HG02759 (cell line): Measurements from ENCODE around the gene GMPPA.

Experiments used
- ATAC-seq: cut with Tn5 transposase; IDR thresholded peaks from one replicate; pipeline ENCODE4 v1.9.1; 2021; ENCODE audit warnings: mild to moderate bottlenecking, moderate library complexity; ENCODE audit not compliant: unreplicated experiment

GMPPA gene

DNA sequence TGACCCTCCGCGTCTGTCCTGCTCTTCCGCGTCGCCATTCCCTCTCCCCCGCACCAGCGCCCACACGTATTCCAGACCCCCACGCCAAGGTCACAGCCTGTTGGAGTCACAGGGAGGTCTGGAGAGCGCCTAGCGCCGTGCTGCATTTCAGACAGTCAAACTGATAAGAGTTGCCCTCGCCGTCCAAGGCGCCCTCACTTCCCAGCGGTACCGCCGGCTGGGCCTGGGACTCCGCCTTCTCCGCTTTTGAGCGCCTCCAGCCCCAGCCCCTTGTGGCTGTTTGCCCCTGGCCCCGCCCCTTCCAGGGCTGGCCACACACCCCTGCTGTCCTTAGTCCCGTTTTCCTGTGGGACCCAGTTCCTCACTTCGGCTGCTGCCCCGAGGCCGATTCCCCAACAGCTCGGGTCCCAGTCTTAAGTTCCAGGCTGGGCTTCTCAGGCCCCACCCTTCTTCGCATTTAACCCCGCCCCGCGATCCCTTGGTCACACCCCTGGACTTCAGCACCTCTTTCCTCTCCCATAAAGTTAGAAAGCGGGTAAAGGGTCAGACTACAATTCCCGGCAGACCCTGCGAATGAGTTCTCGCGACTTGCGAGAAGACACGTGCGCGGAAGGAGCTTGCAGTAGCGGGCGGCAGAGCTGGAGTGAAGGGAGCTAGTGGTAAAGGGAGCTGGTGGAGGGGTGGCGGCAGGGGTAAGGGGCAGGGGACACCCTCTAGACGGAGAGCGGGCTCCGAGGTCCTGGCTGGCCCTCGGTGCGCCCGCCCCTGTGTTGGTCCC lies at the start of gene GMPPA:
GMPPA (plus strand) TSS at position 612 of the 778 bp plus-strand sequence. CDS start 1,085 bp downstream, outside the sequence.
- ATAC-seq, result peak; percentile 94

DNA sequence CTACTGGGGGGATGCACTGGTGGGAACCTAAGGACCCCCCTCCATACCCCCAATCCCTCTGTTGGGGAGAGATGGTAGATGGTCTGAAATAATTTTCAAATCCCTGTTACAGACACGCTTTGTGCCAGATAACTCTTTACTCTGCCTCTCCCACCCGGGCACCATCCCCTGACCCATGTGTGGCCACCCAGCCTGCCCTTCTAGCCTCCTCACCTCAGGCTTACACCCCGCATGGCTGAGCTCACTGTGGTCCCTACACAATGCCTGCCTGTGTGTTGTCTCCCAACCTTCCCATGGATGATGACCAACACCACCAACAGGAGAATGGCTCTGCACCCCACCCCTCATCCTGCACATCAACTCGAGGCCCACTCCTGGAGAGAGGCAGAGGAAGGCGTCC lies 49.1 kb upstream of the GMPPA start:
- ATAC-seq, result no peak

DNA sequence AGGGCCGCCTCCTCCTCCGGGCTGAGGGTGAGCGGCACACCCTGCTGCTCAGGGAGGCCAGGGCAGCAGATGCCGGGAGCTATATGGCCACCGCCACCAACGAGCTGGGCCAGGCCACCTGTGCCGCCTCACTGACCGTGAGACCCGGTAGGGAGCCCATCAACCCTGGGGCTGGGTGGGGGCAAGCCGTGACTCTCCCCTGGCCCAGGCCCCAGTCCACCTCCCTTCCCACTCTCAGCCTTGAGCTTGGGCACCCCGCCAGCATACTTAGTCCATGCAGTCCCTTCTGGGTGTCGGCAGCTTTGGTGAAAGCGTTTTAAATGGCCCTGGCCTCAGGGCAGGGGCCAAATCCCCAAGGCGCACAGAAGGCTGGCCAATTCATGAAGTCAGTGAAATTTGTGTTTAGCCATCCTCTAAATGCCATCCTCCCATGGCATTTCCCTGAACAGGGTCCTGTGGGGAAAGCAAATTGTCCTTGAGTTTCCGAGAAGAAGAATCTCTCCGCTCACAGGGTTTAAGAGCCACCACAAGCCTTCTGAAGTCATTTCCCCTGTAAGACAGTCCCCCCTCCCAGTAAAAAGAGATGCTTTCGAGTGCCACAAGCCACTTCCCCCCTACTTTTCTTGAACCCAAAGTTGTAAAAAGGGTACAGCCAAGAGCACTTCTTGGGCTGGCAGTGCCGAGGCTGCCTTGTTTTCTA lies 46.9 kb upstream of the GMPPA start:
- ATAC-seq, result no peak

DNA sequence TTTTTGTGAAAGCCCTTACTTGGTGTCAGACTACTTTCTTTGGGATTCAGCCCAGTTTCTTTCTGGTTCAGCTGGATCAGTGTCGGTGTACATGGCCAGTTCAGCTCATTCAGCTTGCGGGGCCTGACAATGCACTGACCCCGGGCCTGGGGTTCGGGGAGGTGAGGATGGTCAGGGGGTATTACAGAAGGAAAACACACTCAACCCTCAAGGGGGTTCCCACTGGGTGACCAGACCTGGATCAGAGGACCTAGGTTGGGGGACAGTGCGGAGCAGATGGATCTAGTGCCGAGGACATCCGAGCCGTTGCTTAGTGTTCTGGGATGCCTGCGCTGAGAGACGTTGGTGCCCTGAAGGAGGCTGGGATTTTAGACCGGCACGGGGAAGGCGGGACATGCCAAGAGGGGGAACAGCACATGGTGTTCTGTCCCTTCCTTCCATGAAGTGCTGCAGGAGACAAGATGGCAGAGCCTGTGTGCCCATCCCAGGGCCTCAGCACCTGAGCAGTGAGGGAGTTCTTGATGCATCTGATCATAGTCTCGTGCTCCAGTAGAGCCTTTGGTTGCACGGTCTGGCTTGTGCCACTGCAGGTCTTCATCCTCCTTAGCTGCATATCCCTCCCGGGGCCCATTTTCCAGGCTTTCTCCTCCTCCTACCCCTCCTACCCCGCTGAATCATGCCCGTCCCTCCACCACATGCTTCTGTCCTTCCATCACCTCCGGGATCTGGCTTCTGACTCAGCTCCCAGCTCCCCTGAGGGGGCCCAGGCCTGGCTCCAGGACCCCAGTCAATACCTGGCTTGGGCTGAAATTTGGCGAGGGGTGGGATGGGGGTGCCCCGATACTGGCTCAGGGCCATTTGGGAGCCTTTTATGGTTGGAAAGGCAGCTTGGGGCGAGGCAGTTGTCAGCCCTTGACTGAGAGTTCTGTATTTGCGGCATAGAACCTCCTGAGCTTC lies 46.1 kb upstream of the GMPPA start:
- no peak for ATAC-seq

DNA sequence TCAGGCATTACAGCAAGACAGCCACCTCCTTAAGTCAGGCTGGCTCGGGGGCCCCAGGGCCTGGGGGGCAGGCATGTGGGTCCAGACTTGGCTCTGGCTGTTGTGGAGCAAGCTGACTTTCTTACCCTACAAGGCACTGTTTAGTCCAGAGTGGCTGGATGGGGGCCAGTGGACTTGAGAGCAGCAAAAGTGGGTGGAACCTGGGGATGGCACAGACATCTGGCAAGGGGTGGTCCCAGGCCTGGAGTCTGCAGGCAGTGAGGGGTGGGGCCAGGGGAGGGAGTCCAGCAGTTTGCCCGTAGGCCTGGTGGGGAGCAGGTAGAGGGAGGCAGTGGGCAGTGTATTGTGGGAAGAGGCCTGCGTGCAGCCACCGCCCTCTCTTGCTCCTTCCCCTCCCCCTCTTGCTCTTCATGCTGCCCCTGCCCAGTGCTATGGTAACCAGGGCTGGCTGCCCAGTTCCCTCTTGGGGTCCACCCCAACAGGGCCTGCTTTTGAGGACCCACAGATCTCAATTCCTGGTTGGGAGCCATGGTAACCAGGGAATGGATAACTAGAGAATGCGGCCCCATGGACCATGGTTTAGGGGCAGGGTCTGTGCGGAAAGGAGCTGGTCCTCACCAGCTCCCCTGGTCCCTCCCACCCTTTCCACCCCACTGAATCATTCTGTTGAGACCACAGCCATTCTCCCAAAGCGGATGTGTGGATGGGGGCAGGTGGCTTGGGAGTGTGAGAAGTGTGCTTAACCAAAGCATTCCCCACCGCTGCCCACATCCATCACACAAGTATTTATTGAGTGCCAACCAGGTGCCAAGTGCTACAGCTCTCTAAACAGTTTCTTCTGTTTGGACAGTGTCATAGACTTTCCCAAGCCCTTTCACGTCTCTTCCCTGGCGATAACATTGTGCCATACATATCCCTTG lies 44.8 kb upstream of the GMPPA start:
- ATAC-seq, result no peak

DNA sequence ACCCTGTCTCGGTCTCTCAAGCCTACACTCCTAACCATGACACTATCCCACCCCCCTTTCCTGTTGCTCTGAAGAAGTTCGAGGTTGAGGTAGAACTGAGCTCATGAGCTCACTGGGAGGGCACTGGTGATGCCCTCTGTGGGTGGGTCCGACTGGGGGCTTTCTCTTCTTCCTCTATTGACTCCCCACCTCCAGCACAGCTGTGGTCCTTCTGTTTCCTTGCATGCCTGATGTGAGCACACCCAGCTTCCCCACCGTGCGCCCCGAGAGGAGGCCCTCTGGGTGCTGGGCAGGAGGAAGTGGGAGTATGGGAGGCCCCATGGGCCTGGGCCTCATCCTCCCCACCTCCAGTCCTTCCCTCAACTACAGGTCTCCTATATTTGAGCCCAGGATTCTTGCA lies 43.1 kb upstream of the GMPPA start:
- ATAC-seq, result no peak

DNA sequence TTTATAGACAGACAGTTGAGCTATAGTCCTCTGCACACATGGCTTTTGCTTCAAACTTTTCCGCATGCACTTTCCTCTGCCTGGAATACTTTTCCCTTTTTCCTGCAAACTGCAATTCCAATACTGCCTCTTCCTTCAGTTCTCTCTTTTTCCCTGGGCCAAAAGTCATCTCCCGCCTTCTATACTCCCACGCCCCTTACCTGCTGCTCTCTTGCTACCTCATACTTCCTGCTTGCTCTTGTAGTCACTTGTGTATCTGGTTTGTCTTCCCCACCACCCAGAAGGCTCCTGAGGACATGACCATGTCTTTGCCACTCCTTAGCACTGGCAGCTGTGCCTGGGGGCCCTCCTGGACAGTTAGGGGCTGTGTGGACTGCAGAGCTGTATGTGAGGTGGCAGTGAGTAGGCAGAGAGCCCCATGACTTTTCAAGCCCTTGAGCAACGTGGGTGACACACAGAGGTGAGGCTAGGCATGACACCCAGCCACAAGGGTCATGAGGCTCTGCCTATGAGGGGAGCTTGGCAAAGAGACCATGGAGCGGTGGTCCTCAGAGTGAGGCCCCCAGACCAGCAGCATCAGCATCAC lies 40.8 kb upstream of the GMPPA start:
- ATAC-seq, result no peak

DNA sequence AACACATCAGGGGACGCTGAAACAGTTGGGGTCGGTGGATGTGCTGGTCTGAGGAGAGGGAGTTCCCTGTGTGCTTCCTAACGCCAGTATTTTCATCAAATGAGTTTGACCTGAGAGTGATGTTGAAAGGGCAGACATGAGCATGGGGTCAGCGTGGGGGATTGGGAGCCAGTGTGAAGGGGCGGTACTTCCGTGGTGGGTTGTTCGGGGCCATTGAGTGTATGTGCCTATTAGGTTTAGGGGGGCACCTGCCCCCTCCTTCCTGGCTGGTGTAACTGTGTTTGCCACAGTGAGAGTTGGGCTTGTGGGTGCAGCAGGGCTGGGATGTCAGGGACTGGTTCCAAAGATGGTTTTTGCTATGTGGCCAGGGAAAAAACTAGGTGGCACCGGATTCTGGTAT lies 39.7 kb upstream of the GMPPA start:
- no peak for ATAC-seq

DNA sequence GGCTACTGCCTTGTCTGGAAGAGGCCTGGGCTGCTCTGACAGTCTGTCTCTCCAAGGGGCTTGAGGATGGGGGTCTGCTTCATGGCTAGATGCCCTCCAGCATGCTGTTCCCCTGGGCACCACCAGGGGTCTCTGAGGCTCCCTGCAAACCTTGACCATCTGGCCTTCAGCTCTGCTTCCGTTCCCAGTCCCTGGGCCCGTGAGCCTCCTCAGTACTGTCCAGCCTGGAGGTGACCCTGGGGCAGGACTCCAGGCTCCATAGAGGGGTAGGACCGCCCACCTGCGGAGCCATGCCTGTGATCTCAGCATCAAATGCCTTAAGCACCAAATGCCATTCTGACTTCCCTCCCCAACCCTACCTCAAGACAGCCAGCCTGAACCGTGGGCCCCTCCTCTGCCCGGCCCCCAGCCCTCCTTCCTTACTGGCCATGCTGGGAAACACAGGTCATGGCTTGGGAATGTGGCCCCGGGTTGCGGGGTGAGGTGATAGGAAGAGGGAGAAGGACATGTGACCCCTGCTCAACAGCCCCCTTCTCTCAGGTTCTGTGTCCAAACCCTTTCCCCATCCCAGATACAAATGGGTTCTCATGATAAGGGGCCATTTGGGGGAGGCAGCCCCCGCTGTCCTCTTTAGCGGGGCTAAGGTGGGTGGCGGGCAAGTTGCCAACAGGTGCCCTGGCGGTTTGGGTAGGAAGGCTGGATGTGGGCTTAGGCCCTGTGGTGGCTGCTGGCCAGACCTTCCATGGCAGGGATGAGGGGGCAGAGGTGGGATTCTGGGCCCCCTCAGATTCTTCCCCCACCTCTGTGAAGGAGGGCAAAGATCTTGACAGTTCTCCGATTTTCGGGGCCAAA lies 39.0 kb upstream of the GMPPA start:
- peak; percentile 78 for ATAC-seq

DNA sequence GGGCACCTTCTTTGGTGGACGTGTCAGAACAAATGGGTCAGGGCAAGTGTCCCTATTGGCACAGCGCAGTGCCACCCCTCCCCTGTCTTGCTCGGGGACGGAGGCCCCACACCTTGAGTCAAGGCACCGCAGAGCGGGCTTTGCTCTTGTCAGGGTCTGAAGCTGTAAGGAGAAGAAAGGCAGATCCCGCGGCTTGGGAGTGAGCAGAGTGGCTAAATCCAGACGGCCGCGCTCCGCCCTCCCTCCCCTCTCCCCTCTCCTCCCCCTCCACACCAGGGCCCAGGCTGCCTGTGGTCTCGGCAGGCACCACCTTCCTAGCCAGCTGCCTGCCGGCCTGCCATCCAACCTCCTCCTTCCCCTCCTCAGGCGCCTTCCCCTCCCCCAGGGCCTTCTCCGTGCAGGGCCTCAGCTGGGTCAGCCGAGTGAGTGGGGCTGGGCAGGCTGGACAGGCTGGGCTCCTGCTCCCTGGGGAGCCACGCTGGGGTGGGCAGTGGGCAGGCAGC lies 38.2 kb upstream of the GMPPA start:
- no peak for ATAC-seq

DNA sequence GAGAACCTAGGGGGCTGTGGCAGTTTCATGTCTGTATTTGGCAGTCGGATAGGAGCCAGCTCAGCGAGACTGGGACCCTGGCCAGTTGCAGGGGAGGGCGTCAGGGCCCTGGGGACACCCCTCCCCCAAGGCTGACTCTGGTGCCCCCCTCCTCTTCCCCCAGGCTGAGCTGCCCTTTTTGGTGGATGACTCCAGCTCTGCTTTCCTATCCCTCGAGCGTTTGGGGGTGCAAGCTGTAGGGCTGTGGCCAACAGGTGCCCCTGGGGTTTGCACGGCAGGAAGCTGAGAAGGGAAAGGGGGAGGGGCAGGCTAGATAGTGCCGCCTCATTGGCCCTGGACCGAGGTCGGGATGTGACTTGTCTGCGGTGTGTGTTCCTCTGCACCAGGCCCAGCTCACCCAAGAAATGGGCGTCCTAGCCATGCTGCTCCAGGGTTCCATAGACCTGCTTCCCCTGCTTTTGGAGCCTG lies 37.6 kb upstream of the GMPPA start:
- no peak for ATAC-seq

DNA sequence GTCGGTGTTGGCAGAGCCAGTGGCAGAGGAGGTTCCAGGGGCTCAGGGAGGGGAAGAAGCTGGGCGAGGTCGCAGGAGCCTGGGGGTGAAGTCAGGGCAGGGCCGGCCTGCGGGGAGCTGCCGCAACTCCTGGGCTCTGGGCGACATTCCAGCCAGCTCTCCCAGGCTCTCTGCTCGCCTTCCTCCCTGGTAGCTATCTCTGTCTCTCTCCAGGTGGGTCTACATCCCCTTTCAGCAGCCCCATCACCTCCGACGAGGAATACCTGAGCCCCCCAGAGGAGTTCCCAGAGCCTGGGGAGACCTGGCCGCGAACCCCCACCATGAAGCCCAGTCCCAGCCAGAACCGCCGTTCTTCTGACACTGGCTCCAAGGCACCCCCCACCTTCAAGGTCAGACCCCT lies 37.0 kb upstream of the GMPPA start:
- ATAC-seq, result no peak

DNA sequence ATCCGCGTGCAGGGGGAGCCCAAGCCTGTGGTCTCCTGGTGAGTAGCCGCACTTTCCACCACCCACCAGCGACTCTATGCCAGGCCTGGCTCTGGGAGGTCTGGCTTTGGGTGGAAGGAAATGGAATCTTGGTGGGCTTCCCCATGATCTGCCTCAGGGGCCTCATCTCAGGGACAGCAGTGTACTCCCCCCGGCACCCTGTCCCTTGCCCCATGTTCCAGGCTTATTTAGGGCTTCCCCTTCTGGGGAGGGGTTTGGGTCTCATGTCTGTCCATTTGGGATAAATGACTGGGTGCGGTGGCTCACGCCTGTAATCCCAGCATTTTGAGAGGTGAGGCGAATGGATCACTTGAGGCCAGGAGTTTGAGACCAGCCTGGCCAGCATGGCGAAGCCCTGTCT lies 36.3 kb upstream of the GMPPA start:
- no peak for ATAC-seq

DNA sequence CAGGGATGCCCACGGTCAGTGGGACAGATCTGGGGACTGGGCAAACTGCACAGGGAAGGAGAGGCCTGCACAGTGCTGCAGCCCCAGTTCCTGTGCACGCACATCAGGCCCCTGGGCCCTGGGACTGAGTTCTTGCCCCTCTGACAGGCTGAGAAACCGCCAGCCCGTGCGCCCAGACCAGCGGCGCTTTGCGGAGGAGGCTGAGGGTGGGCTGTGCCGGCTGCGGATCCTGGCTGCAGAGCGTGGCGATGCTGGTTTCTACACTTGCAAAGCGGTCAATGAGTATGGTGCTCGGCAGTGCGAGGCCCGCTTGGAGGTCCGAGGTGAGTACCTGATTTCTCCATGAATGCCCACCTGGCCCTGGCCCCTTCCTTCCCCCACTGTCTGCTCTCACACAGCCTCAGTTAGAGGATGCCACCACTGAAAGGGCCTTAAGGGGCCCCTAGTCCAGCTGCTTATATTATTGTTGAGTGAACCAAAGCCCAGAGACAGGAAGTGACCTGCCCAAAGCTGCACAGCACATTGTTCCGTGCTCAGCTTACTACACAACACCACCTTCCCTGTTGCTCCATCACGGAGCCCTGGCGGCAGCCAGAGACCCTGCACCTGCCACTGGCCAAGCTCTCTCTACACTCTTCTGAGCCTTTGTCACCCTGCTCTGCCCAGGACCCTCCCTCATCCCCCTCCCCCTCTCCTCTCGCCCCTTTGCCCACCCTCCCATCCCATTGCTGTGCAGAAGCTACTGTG lies 34.2 kb upstream of the GMPPA start:
- no peak for ATAC-seq

DNA sequence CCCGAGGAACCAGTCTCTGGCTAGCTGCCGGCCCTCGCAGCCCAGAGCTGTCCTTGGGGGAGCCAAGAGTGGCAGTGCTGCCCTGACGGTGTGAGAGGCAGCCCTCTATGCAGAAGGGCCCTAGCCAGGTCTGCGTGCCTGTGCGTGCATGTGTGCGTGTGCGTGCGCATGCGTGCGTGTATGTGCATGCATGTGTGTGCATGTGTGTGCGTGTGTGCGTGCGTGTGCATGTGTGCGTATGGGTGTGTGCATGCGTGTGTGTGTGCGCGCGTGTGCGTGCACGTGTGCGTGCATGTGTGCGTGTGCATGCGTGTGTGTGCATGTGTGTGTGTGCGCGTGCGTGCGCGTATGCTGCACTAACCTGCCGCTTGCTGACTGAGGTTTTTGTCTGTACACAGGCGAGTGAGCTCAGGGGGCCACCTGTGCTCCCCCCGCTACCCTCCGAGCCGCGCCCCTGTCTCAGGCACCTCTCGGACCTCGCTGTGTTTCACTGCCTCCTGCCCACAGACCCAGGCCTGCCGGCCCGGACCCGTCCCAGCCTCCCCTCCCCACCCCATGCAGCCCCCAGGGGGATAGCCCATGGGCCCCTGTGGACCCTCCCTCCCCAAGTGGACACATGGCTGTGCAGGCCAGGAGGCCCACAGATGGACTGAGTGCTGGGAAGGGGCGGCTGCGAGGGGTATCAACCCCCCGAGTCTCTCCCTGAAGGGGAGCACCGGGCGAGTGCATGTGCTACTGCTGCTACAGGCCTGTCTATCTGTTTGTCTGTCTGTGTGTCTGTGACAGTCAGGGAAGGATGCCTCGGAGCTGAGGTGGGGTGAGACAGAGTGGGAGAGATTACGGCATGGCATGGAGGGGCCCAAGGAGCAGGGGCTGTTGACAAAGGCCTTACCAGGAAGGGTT lies 32.8 kb upstream of the GMPPA start:
- no peak for ATAC-seq

DNA sequence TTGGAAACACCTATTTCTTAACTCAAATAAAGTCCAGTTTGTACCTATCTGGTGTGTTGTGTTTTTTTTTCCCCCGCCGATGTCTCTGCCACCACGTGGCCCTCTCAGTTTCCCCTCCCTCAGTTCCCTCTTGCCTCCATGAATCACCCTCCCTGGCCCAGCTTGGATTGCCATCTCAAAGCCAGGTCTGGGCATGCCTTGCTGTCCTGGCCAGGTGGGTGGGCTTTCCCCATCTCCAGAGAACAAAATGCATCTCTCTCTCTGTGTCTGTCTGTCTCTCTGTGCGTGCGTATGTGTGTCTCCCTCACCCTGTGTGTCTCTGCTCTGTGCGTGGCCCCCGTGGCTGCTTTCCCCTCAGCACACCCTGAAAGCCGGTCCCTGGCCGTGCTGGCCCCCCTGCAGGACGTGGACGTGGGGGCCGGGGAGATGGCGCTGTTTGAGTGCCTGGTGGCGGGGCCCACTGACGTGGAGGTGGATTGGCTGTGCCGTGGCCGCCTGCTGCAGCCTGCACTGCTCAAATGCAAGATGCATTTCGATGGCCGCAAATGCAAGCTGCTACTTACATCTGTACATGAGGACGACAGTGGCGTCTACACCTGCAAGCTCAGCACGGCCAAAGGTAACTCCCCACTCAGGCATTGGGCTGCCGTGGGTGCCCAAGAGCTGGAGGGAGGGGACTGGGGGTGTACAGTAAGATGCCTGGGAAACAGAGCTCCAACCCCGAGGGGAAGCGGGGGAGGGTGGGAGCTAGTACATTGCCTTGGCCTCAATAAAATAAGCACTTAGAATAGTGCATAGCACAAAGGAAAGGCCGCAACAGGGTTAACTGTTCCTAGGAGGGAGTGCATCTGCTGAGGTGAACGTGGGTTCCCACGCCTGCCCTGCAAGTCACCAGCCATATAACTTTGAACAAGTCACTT lies 31.6 kb upstream of the GMPPA start:
- ATAC-seq, result no peak
